M059J (cell line): ENCODE results near the gene FAM162B. TPM values are rescaled to one million over a fixed set of nuclear protein-coding genes. Genes with fewer than 3 reads are reported as not detected.
"Not testable (repeated sequence)": the region's sequence is repeated elsewhere in the genome, so short reads cannot be mapped to it uniquely, and the experiment has no call there.

ENCODE experiments used
- DNase-seq: peaks from one replicate; pipeline ENCODE4 v3.0.0-alpha.2; 2012; ENCODE audit warnings: low read depth
- total RNA-seq: library from RNA; depleted of rRNA; stranded (reverse); fragments of >200 nt; shearing (Covaris generic); gene quantifications from 2 replicates; pipeline ENCODE4 v1.2.3, GENCODE V29; 2014; rRNA removed

Gene FAM162B
- not detected in 2 replicates for total RNA-seq

DNA sequence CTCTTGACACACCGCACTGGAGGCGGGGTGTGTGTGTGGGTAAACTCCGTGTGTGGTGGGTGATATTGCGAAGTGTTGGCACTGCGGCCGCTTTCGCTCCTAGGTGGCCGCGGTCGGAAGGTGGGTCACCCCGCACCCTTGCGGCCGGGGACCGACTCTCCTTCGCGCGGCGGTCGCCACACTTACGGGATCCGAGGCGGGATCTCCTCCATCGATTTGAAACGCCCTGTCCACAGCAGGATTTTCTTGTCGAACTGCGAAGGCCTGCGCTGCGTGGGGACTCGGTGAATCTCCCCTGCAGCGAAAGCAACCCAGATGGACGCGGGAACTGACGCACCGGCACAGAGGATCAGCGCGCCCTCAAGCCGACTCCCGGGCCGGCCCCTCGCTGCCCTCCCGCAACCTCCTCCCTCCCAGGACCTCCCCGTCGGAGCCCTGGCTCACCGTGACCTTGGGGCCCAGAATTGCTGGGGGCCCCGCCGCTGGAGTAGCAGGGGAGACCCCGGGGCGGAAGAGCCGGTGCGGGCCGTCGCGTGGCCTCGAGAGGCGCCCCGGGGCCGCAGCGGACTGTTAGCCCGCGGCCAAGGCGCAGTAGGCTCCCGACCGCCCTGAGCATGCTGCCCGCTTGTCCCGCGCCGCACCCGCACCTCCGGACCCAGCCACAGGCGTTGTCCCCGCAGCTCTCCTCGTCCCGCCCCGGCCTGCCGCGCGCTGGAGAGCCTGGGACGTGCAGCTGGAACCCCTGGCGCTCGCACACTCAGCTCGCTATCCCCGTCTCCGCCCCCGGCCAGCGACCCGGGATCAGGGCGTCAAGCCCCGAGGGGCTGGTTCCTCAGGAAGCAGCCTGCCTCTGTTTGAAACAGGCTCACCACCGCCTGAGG, at the start of gene FAM162B:
TSS of gene FAM162B (minus strand) at position 759 of the 881 bp plus-strand sequence. CDS start at position 616, 143 bp downstream.
- no peak for DNase-seq

DNA sequence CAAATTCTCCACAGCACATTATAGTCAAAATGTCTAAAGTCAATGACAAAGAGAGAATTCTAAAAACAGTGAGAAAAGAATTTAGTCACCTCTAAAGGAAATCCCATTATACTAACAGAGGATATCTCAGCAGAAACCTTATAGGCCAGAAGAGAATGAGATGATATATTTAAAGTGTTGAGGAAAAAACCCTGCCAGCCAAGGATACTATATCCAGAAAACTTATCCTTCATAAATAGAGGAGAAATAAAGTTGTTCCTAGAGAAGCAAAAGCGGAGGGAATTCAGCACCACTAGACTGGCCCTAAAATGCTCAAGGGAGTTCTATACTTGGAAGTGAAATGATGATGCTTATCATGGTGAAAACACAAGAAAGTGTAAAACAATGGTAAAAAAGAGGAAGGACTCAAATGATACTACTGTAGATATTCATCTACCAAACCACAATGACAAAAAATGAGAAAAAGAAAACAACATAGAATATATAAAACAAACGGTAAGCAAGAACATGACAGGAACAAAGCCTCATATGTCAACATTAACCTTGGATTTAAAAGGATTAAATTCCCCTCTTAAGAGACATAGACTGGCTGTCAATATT, 46.6 kb upstream of the FAM162B start:
- DNase-seq = no peak

DNA sequence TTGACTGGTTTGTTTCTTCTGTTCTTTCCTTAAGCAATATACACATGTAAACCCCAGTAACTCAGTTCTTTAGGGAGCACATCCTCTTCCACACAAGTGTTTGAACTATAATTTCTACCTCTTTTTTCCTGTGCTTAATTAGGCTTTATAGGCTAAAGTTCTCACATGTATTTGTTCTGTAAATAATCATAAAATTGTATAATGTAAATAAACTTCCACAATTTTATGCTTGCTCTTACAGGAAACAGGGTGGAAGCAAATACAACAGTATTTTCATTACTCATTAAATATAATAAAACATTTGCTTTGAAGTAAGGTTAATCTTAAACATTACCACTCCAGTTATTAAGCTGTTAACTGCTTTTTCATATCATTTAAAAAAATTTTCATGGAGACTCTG, 36.5 kb upstream of the FAM162B start:
- DNase-seq = no peak

- DNase-seq = no peak
Observed at GRCh38 chr6:116799945-116800344, 34.4 kb upstream of the FAM162B start.

DNA sequence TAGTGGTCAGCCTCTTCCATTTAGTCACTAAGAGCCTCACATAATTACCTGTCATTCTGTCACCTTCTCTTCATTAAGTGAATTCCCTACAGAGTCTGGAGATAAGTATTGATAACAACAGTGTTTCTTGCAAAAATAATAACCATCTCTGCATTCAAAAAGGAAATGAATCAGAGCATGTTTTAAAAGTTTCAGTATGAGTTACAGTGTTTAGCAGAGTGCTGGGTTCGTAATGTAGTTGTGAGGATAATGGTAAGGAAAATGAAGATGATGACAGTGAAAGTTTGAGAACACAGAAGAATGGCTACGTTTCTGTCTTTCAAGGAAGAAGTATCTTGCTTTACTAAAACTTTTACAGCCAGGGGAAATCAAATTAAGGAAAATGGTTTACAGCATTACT, 32.1 kb upstream of the FAM162B start:
- no peak for DNase-seq

GRCh38 chr6:116793224-116793623, 27.7 kb upstream of the FAM162B start:
- DNase-seq = no peak

DNA sequence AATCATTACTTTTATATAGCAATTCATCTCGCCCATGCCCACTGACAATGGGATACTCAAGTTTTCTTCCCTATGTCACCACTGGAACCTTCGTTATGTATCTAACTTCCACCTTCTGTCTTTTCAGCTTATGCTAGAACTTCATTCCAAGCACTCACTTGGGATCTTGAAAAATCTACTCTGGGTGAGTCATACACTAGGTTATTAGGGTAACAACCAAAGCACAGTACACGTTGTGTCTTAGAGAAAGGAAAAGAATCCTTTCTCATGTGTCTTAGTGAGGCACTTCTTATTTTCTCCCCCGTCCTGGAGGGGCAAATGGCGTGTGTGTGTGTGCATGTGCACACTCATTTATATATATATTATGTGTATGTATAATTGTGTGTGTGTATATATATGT, 18.3 kb upstream of the FAM162B start:
- DNase-seq = peak; percentile 2

- peak; percentile 29 for DNase-seq
Observed at GRCh38 chr6:116779573-116780164, 14.2 kb upstream of the FAM162B start.

DNA sequence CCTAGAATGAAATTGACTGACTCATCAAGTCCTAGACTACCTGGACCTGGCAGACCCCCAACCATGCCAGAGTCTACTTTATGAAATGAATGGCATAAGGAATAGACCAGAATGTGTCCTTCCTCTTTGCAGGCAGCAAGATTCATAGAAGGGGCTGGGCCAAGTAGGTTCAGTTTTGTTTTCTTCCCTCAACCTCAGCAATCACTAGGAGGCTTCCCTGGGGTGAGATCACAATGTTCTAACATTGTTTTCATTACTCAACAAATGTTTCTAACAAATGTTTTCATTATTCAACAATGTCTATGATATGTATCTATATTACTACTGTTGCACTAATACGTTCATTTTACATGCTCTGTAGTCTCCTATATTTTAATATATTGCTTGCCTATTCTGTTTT, 8.4 kb upstream of the FAM162B start:
- DNase-seq = no peak

DNA sequence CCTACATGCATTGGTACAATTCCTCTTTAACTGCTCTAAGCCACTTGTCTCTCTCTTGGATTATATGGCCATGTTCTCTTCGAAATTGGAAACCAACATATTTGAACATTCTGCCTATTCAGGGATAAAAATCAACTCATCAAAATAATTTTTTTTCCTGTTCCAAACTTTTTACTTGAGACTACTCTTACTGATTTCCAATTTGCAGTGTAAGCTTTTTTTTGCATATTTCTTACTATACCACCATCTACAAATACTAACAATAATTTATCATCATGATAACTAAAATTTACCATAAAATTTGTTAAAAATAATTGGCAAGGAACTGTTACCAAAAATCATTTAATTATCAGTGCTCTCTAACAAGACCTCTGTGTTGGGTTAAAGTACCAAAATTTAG, 6.9 kb upstream of the FAM162B start:
- DNase-seq = no peak

DNA sequence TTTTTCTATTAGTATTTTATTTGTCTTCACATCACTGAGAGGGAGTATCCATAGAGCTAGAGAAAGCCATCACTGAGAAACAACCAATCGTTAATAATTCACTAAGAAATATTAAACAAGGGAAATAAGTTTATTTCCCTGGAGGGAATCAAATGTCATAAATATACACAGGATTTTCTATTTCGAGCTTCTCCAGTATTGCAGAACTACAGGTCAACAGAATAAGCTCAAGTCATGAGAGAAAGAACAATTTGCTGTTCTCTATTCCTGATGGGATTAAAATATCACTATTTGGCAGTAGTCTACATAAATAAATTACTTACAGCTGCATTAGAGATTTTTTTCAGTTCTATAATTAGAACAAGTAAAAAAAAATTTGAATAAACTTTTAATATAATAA, 2.2 kb upstream of the FAM162B start:
- DNase-seq = no peak

DNA sequence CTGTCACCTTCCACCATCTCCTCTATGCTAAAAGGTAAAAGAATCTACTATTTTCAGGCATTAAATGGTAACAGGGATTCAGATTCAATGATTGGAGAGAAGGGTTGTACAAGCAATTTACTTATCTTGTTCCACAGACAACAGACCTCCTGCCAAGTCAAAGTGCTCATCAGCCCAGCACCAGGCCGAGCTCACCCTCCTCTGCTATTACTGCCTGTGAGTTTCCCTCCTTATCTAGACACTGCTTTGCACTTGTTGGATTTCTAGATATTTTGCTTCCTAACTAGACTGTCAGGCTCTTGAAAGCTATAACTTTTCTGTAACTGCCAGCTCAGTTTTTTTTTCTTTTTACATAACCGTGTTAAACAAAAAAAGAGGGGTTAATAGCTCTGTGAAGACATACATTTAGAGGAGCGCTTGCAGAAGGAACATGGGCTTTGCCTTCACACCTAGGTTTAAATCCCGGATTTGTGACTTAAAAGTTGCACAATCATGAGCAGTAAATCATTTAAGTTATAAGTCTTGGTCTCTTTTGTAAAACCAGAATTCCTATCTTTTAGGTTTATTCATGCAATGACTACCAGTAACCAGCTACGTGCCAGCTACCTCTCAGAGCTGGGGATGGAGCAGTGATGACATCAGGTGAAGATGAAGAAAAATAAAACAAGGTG, 1.1 kb upstream of the FAM162B start:
- DNase-seq = no peak

DNA sequence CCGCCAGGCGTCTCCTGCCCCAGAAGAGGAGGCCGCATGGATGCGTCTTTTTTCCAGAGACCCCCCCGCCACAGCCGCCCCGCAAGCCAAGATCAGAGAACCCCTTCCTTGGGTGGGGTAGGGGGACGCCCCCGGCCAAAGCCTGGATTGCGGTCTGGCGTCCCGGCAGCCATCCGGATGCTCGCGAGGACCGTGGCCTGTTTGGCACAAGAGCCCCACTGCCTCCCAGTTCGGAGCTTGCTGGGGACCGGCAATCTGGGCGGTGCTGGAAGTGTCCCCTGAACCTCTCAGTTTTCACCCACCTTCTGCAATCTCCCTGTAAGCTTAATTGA, 924 bp downstream of the FAM162B start:
- no peak for DNase-seq

GRCh38 chr6:116763906-116764628, 1.5 kb downstream of the FAM162B start:
- DNase-seq = no peak

DNA sequence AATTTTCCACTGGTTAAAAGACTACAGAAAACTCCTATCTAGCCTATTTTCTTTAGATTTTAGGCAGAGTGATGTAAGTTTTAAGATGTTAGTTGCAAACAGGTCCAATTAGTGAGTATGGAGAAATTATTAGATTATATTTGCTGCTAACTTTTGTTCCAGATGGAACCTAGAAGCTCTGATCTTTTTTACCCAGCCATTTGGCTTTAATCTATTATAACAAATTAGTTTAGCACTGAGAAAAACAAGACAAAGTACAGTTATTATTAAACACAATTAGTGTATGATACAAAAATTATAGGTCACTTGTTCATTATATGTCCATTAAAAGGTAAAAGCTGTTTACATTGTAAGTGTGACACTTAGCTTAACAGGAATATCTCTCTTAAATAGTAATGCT, 2.5 kb downstream of the FAM162B start:
- no peak for DNase-seq

DNA sequence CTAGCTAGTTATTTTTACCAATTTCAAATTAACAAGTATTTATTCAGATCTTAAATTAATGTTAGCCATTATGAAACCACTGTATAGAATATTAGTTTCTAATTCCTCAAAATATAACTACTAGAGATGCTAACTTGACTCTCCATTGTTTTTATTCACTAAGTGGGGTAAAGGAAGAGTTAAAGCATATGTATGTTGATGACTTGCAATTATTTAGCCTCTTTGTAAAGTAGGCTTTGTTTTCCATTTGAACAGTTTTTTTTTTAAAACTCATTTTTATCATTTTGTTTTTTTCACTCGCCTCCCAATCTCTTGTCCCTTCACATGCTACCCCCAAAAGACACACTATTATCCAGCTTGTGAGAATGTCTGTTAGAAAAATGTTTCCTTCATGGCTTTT, 3.3 kb downstream of the FAM162B start:
- DNase-seq = no peak

DNA sequence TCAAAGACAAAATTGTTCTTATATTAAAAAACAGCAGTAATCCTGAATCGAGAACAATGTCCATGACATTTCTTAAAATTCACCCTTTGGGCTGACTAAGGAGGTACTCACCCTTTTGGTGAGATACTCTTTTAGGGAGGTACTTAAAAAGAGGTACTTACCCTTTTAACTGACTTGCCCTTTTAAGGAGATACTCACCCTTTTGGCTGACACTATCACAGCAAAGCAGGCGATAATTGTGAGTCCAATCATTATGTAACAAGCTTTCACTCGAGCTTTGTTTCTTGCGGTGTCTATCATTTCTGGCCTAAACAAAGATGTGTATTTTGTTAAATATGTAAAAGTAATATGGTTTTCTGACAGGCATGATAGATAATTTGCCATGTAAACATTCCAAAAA, 3.7 kb downstream of the FAM162B start:
- DNase-seq = no peak

GRCh38 chr6:116745176-116745575, 20.3 kb downstream of the FAM162B start:
- DNase-seq = no peak

- DNase-seq = no peak
Observed at GRCh38 chr6:116741571-116741970, 23.9 kb downstream of the FAM162B start.

DNA sequence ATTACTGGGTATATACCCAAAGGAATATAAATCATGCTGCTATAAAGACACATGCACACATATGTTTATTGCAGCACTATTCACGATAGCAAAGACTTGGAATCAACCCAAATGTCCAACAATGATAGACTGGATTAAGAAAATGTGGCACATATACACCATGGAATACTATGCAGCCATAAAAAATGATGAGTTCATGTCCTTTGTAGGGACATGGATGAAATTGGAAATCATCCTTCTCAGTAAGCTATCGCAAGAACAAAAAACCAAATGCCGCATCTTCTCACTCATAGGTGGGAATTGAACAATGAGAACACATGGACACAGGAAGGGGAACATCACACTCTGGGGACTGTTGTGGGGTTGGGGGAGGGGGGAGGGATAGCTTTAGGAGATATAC, 25.0 kb downstream of the FAM162B start:
- not testable (repeated sequence) for DNase-seq

- DNase-seq = no peak
Observed at GRCh38 chr6:116737004-116737403, 28.5 kb downstream of the FAM162B start.

- no peak for DNase-seq
Observed at GRCh38 chr6:116730513-116730912, 35.0 kb downstream of the FAM162B start.
